Epithelial cell of esophagus (primary cell): ENCODE measurements around the gene BORCS6.

ENCODE experiments used
- DNase-seq: peaks from one replicate; pipeline ENCODE4 v3.0.0; 2010; ENCODE audit warnings: low read depth
- H3K4me3 ChIP-seq: 2 replicates; pipeline ENCODE4 v1.5.1; 2011; ENCODE audit warnings: mild to moderate bottlenecking, low read length, control low read depth
- TF ChIP-seq, protein P1 (sequence below): IDR thresholded peaks from 2 replicates; pipeline ENCODE4 v1.5.1; 2011; ENCODE audit warnings: low read depth, mild to moderate bottlenecking, low read length, control low read depth, inconsistent platforms; ENCODE audit not compliant: insufficient read depth; ENCODE audit errors: missing control alignments

Gene BORCS6

DNA sequence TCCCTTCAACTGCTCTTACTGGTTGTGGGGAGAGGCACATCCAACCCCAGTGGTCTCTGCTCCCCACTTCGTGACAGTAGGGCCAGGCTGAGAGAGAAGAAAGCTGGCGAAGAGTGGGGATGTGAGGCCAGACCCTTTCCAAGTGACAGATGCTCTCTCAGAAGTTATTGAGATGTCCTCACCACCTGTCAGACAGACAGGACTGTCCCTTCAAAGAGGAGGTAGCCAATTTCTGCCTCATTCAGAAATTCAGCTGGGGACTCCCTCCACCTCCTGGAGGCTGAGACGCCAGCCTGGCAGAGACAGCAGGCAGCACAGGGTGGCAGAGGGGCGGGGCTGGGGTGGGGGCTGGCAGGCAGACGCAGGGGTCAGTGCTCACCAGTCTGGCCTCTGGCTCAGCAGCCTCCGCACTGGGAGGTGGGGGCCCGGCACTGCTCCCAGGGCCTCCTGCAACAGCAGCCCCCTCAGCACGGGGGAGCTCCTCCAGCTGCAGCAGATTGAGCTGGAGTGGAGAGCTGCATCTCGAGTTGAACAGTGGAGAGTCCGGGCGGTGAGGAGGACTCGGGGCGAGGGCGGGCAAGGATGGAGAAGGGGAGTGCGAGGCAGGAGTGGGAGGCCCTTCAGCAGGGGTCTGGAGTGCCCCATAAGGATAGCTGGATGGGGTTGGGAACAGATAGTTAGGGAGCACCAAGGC lies 46.9 kb downstream of the BORCS6 start:
- H3K4me3 ChIP-seq, result no peak overlapping the region
- no peak for DNase-seq
- TF ChIP-seq, protein P1, sequence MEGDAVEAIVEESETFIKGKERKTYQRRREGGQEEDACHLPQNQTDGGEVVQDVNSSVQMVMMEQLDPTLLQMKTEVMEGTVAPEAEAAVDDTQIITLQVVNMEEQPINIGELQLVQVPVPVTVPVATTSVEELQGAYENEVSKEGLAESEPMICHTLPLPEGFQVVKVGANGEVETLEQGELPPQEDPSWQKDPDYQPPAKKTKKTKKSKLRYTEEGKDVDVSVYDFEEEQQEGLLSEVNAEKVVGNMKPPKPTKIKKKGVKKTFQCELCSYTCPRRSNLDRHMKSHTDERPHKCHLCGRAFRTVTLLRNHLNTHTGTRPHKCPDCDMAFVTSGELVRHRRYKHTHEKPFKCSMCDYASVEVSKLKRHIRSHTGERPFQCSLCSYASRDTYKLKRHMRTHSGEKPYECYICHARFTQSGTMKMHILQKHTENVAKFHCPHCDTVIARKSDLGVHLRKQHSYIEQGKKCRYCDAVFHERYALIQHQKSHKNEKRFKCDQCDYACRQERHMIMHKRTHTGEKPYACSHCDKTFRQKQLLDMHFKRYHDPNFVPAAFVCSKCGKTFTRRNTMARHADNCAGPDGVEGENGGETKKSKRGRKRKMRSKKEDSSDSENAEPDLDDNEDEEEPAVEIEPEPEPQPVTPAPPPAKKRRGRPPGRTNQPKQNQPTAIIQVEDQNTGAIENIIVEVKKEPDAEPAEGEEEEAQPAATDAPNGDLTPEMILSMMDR, result no peak

DNA sequence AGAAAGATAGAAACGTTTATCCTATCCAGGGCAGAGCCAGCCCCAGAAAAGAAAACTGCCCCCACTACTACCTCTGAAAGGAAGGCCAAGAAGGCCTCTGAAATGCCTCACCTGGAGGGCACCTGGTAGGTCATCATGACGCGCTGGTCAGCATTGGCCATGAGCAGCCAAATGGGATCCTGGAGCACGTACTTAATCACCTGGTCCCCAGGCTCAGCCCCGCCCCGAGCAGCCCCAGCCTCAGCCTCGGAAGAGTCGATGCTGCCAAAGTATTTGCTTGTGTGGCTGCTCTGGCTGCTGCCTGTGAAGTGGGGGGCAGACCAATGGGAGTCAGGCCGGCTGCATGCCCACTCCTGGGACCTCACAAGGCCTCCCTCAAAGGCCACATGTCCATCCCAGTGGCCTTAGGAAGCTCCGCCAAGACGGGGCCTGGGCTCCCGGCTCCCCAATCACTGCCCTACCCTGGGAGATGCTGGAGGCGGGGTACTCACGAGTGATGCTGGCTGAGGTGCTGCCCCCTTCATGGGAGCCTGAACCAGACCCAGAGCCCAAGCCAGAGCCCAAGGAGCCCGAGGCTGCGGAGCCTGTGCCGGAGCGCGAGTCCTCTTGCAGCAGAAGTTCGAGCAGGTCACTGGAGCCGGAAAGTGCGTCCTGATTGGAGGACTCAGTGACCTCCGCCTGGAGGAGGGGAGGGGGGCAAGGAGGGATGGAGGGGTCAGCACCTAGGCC lies 47.7 kb downstream of the BORCS6 start:
- no peak overlapping the region for H3K4me3 ChIP-seq
- DNase-seq, result no peak
- TF ChIP-seq, protein P1, result no peak

DNA sequence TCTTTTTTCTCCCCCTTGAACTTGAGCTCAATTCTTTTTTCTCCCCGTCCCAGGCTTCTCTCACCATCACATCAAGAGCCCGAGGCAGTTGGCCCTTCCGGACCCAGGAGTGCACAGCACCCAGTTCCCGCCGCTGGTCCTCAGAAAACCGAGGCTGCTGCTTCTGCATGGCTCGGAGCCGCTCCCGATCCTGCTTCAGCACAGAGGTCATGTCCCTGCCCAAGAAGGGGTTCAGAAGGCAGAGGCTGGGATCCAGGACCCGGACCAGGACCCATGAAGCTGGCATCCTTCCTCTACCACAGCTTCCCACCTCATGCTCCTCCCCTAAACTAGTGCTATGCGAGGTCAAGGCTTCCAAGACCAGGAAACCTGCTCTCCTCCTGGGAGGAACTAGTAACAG lies 48.2 kb downstream of the BORCS6 start:
- DNase-seq, result no peak
- H3K4me3 ChIP-seq, result no peak overlapping the region
- TF ChIP-seq, protein P1, result no peak

DNA sequence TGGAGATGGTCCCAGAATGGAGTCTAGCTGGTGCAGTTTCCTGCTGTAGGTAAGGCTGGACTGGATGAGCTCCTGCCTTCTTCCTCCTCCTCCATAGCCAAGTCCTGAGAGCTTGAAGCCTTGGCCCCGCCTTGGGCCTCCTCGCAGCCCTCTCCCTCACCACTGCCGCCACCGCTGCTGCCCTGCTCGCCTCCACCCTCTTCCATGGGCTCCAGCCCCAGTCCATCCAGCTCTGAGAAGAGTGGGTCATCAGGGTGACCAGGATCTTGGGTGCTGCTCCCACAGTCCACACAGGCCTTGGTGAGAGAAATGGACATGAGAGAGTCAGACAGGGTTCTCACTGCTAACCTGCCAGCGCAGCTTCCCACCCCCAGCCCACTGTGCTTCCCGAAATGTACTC lies 48.9 kb downstream of the BORCS6 start:
- TF ChIP-seq, protein P1, result no peak
- DNase-seq, result no peak
- H3K4me3 ChIP-seq, result no peak overlapping the region

DNA sequence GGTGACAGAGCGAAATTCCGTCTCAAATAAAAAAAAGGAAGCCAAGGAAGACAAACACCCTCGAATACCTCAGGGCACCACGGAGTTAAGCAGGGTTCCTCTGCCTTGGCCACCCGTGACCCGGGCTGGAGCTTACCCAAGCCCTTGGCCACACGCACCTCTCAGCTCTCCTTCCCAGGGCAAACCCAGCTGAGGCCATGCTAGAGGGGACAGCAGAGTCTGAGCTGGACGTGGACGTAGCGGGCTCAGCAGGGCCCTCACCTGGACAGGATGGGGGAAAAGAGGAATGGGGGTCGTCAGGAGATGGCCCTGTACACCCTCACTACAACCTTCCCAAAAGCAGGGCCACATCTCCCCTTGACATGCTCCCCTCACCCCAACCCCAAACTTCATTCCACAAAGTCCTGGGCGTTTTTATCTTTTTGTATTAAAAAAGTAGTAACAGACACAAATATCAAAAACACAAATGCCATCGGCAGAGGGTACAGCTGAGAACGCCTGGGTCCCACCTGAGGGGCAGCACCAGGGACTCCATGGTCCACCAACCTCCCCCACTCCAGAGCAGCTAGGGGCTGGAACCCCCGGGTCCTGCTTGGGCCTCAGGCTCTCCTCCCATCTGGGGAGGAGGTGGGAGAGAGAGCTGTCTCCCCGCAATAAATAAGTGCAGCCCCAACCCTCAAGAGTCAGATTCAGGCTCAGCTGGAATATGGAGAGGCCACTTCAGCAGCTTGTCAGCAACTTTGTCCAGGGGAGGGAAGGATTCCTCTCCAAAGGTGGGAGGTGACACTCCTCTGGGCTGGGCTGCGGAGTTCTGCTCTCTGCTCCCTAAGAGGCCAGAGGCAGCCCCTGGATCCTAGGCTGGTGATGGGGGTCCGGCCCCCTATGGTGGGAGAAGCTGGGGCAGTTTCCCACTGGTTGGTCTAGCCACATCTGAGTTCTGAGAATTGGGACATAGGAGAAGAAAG lies 49.6 kb downstream of the BORCS6 start:
- TF ChIP-seq, protein P1, result no peak
- no peak overlapping the region for H3K4me3 ChIP-seq

DNA sequence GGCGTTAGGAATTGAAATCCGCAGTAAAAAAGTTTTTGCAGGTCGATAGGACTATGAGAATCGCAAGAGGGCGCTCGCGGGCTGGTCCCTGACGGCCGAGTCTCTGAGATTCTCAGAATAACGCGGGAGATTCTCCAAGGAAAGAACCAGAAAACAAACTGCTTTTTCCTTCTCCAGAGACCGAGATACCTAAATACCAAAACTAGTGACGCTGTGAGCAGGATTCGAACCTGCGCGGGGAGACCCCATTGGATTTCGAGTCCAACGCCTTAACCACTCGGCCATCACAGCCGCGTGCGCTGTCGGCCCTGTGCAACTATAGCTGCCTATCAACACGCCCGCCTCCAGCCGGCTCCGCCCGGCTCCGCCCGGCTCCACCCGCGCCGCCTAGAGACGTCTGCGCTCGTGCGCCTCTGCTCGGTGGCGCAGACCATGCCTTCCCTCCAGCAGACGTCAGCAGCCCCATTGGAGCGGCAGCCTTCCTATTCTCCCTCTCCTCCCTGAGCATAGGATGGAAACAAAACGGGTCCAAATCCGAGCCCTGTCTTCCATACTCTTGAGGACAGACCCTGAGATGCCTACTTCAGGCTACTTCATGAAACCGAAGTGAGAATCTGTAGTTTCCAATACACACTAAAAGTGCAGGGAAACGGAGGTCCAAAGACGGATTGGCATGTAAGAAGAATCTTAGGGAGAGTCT lies 51.2 kb downstream of the BORCS6 start:
- peak overlapping the region; percentile 44 for H3K4me3 ChIP-seq
- TF ChIP-seq, protein P1, result peak; percentile 86
- DNase-seq, result peak; percentile 95

More for the DNA sequence above, 49.6 kb downstream of the BORCS6 start:
- no peak for DNase-seq
